ENCODE measurements around the gene PDGFA. TPM values are rescaled to one million over a fixed set of nuclear protein-coding genes. Genes with fewer than 3 reads are reported as not detected.

The PDGFA gene
- total RNA-seq, 1 experiment from 2014 or later, result 35.8 TPM

GRCh38 chr7:467856-468545 lies 51.6 kb downstream of the PDGFA start:
- H3K4me1 ChIP-seq (ENCODE audit: insufficient read depth, low read length), result no peaks in the 10 kb centered on the region
- H3K79me2 ChIP-seq (ENCODE audit: insufficient read depth, low read length), result no peaks in the 10 kb centered on the region
- H3K9me3 ChIP-seq (ENCODE audit: control insufficient read depth, low read depth, low read length), result no peaks in the 10 kb centered on the region
- no peak for DNase-seq
- H3K4ac ChIP-seq (ENCODE audit: low read depth, low read length), result no peak overlapping the region
- H4K91ac ChIP-seq (ENCODE audit: insufficient read length, low read depth, low read length), result no peak overlapping the region
- no peak overlapping the region for H3T11ph ChIP-seq (ENCODE audit: low read length)
- no peak overlapping the region for H2BK5ac ChIP-seq (ENCODE audit: insufficient read length, low read length)
- H2BK15ac ChIP-seq (ENCODE audit: low read depth, low read length), result no peak overlapping the region
- H3K36me3 Mint-ChIP-seq (ENCODE audit: insufficient read depth in 1 of 3, low read depth in 3 of 3), result peaks cover 9 to 13% (median 10%) of the 10 kb centered on the region in 3 experiments
- no peak overlapping the region for H2AK5ac ChIP-seq (ENCODE audit: insufficient read length, low read length)
- no peak overlapping the region for H3K23ac ChIP-seq (ENCODE audit: insufficient read length, low read depth, low read length)
- H3K79me1 ChIP-seq (ENCODE audit: insufficient read depth, low read depth, low read length, poor library complexity, severe bottlenecking), result no peaks in the 10 kb centered on the region
- H4K8ac ChIP-seq (replicated peaks; ENCODE audit: insufficient read length, low read depth, low read length), result no peak overlapping the region
- no peaks in the 10 kb centered on the region for H3K27me3 ChIP-seq (ENCODE audit: insufficient read depth, low read length)
- H2BK12ac ChIP-seq (ENCODE audit: insufficient read length, low read depth, low read length), result no peak overlapping the region
- H3K4me3 Mint-ChIP-seq, result peak overlapping the region in 1 of 2 experiments; percentile 5; a peak in 2 of 5 replicates
- H3K9ac ChIP-seq (ENCODE audit: extremely low read depth, insufficient read length, low read length), result no peak overlapping the region
- no peak overlapping the region for H2BK20ac ChIP-seq (ENCODE audit: low read depth, low read length, poor library complexity, severe bottlenecking)
- H3K9me3 Mint-ChIP-seq, result peaks cover 14 to 18% of the 10 kb centered on the region in 2 experiments
- no peak overlapping the region for H4K5ac ChIP-seq (ENCODE audit: insufficient read length, low read depth, low read length)
- H3K23me2 ChIP-seq (ENCODE audit: insufficient read length, low read depth, low read length, poor library complexity, severe bottlenecking), result no peaks in the 10 kb centered on the region
- no peak overlapping the region for H3K4me2 ChIP-seq (ENCODE audit: insufficient read depth, insufficient read length, low read length)
- no peak overlapping the region; a peak in 2 of 7 replicates for H3K27ac Mint-ChIP-seq
- H4K20me1 ChIP-seq (ENCODE audit: control insufficient read depth, insufficient read depth, insufficient read length), result peaks cover 2% of the 10 kb centered on the region
- H3K27ac ChIP-seq (ENCODE audit: insufficient read length, low read depth, low read length), result no peak overlapping the region
- no peak overlapping the region for H3K14ac ChIP-seq (ENCODE audit: insufficient read depth, low read length)
- no peak overlapping the region for H2BK120ac ChIP-seq (ENCODE audit: low read depth, low read length, poor library complexity, severe bottlenecking)
- no peak overlapping the region for H3K18ac ChIP-seq (ENCODE audit: insufficient read length, low read depth, low read length)
- TF ChIP-seq CTCF (conservative IDR thresholded peaks at IDR 0.05), result no peak
- no CpG with 5 or more reads among the region's 5 CpGs for WGBS (ENCODE audit: extremely low coverage, insufficient read length, low lambda C conversion rate)
- no peak overlapping the region for H2AFZ ChIP-seq (ENCODE audit: low read length)
- H3K56ac ChIP-seq (ENCODE audit: insufficient read length, low read depth, low read length), result no peak overlapping the region
- peaks cover 7% of the 10 kb centered on the region for H3K27me3 Mint-ChIP-seq (ENCODE audit: low read depth)
- H3K4me1 Mint-ChIP-seq, result 0 out of 4 replicates have a peak, but pooled peaks cover 0 to 4% of the 10 kb centered on the region in 2 experiments

Data from H9 (cell line).